HG03097 (cell line): ENCODE measurements around the gene CACNG4.

Source experiments
- ATAC-seq: cut with Tn5 transposase; IDR thresholded peaks from one replicate; pipeline ENCODE4 v1.9.1; 2021; ENCODE audit not compliant: unreplicated experiment, low FRiP score

CACNG4 gene

GRCh38 chr17:67055811-67056745 is 91.6 kb downstream of the CACNG4 start:
- no peak for ATAC-seq

- ATAC-seq = no peak
Observed at GRCh38 chr17:67056746-67057490, 92.4 kb downstream of the CACNG4 start.

GRCh38 chr17:67058036-67058435 is 93.5 kb downstream of the CACNG4 start:
- ATAC-seq = no peak

GRCh38 chr17:67059372-67059771 is 94.9 kb downstream of the CACNG4 start:
- no peak for ATAC-seq

GRCh38 chr17:67063141-67063540 is 98.6 kb downstream of the CACNG4 start:
- ATAC-seq = no peak

- no peak for ATAC-seq
Observed at GRCh38 chr17:67066717-67067116, 102.2 kb downstream of the CACNG4 start.

GRCh38 chr17:67067571-67068482 is 103.3 kb downstream of the CACNG4 start:
- ATAC-seq = no peak

- ATAC-seq = no peak
Observed at GRCh38 chr17:67068999-67069398, 104.5 kb downstream of the CACNG4 start.

- ATAC-seq = no peak
Observed at GRCh38 chr17:67069603-67070136, 105.2 kb downstream of the CACNG4 start.

- ATAC-seq = no peak
Observed at GRCh38 chr17:67071595-67071994, 107.1 kb downstream of the CACNG4 start.

GRCh38 chr17:67072885-67073284 is 108.4 kb downstream of the CACNG4 start:
- ATAC-seq = no peak

GRCh38 chr17:67074781-67075180 is 110.3 kb downstream of the CACNG4 start:
- ATAC-seq = no peak

- ATAC-seq = no peak
Observed at GRCh38 chr17:67076290-67076689, 111.8 kb downstream of the CACNG4 start.

- no peak for ATAC-seq
Observed at GRCh38 chr17:67078292-67078691, 113.8 kb downstream of the CACNG4 start.

GRCh38 chr17:67079491-67079890 is 115.0 kb downstream of the CACNG4 start:
- ATAC-seq = no peak

GRCh38 chr17:67080804-67081203 is 116.3 kb downstream of the CACNG4 start:
- ATAC-seq = no peak

GRCh38 chr17:67082107-67082506 is 117.6 kb downstream of the CACNG4 start:
- ATAC-seq = peak; percentile 62
